ENCODE data around the gene EYA2. TPM values are rescaled to one million over a fixed set of nuclear protein-coding genes. Genes with fewer than 3 reads are reported as not detected.

EYA2 gene
- total RNA-seq, 2 donors from 2014 or later: 3.5 to 3.8 TPM

- no peak for ATAC-seq (ENCODE audit: insufficient number of reproducible peaks, low FRiP score, low read depth)
- no peak for DNase-seq (ENCODE audit: low spot score)
- no peaks in the 10 kb centered on the region for H3K27me3 ChIP-seq (replicated peaks; ENCODE audit: insufficient read depth)
- TF ChIP-seq CTCF (IDR thresholded peaks at IDR 0.05): no peak
- H3K4me1 ChIP-seq (ENCODE audit: control insufficient read depth in 1 of 2, low read depth in 2 of 2): no peaks in the 10 kb centered on the region
- no peaks in the 10 kb centered on the region for H3K9me3 ChIP-seq
- no peaks in the 10 kb centered on the region for H3K36me3 ChIP-seq
- no peak overlapping the region for H3K27ac ChIP-seq
- H3K4me3 ChIP-seq: no peak overlapping the region
These were observed 10.8 kb upstream of the EYA2 start for GRCh38 chr20:46883892-46884291.

GRCh38 chr20:46890682-46891081 is 4.0 kb upstream of the EYA2 start:
- TF ChIP-seq CTCF (IDR thresholded peaks at IDR 0.05): no peak
- H3K36me3 ChIP-seq: no peaks in the 10 kb centered on the region
- H3K4me1 ChIP-seq (ENCODE audit: control insufficient read depth in 1 of 2, low read depth in 2 of 2): no peaks in the 10 kb centered on the region
- H3K27me3 ChIP-seq (replicated peaks; ENCODE audit: insufficient read depth): no peaks in the 10 kb centered on the region
- ATAC-seq (ENCODE audit: insufficient number of reproducible peaks, low FRiP score, low read depth) (no peak), DNase-seq (ENCODE audit: low spot score) (no peak)
- peaks cover 4% of the 10 kb centered on the region for H3K9me3 ChIP-seq
- H3K4me3 ChIP-seq: no peak overlapping the region
- no peak overlapping the region for H3K27ac ChIP-seq

DNA sequence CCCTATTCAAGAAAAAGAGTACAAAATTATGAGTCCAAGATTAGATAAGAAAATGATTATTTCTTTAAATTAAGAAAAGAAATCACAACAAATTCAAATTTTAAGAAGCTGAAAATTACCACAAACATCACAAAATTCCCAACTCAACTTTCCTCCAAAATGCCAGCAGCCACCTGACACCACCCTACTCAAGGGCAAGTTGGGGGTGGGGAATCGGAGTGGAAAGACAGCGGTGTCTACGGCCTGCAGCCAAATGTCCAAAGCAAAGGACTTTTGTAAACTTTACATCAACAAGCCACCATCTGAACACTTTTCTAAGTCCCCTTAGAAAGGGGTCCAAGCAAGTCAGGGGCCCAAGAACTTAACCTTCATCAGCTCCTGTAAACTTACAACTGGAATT is 1.6 kb upstream of the EYA2 start:
- Histone ChIP-seq H3K36me3 (no peaks in the 10 kb centered on the region), H3K4me1 (ENCODE audit: control insufficient read depth in 1 of 2, low read depth in 2 of 2) (no peaks in the 10 kb centered on the region), H3K27me3 (replicated peaks; ENCODE audit: insufficient read depth) (no peaks in the 10 kb centered on the region), H3K9me3 (peaks cover 4% of the 10 kb centered on the region), H3K27ac (no peak overlapping the region), H3K4me3 (no peak overlapping the region)
- DNase-seq (ENCODE audit: low spot score) (no peak), ATAC-seq (ENCODE audit: insufficient number of reproducible peaks, low FRiP score, low read depth) (no peak)
- no peak for TF ChIP-seq CTCF (IDR thresholded peaks at IDR 0.05)

GRCh38 chr20:46893877-46894578 is 615 bp upstream of the EYA2 start:
- ATAC-seq (ENCODE audit: insufficient number of reproducible peaks, low FRiP score, low read depth): no peak
- Histone ChIP-seq H3K36me3 (no peaks in the 10 kb centered on the region), H3K4me3 (peak overlapping the region; percentile 74), H3K27ac (no peak overlapping the region), H3K9me3 (peaks cover 4% of the 10 kb centered on the region), H3K27me3 (replicated peaks; ENCODE audit: insufficient read depth) (no peaks in the 10 kb centered on the region), H3K4me1 (ENCODE audit: control insufficient read depth in 1 of 2, low read depth in 2 of 2) (peaks cover 0 to 2% of the 10 kb centered on the region in 2 donors)
- no peak for TF ChIP-seq CTCF (IDR thresholded peaks at IDR 0.05)
- no peak for DNase-seq (ENCODE audit: low spot score)

DNA sequence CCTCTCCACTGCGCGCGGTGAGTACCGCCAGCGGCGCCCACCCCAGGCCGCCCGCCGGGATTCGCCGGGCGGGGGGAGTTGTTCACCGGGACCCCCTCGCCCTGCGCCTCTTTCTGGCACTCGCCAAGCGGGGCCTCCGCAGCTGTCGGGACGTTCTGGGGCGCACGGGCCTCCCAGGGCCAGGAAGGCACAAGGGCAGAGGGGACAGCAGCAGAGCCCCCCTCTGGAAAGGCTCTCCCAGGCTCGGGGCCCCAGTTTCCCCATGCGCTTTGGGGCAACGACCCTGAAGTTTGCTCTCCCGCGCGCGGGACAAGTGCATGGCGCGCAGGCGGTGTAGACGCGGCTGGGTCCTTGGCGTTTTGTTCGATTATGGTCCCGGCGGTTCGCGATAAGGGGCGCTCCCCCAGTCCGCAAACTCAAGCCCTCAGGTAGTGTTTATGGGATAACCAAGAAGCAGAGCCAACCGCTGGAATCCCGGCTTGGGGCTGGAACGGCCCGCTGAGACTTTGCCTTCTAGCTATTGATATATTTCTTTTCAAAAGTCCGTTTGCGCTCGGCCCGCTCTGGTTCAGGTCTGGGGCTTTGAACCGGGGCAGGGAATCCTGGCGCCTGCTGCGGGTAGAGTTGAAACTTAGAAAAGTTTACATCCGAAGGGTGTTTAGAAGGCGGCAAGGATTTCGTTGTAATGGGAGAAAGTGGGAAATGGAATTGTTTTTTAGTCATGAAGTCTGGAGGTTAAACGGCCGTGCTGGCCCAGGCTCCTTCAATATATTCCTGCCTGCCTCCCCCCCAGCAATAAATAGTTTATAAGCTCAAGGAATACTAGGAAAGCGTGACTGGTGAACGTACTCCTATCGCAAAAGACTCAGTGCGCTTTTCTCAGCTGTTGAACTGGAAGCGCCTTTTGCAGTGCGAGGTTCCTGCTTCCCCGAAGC is 595 bp downstream of the EYA2 start:
- no peak for TF ChIP-seq CTCF (IDR thresholded peaks at IDR 0.05)
- no peak for DNase-seq (ENCODE audit: low spot score)
- peaks cover 4% of the 10 kb centered on the region for H3K9me3 ChIP-seq
- no peak overlapping the region for H3K27ac ChIP-seq
- H3K27me3 ChIP-seq (replicated peaks; ENCODE audit: insufficient read depth): no peaks in the 10 kb centered on the region
- no peaks in the 10 kb centered on the region for H3K36me3 ChIP-seq
- peaks cover 0 to 13% of the 10 kb centered on the region in 2 donors for H3K4me1 ChIP-seq (ENCODE audit: control insufficient read depth in 1 of 2, low read depth in 2 of 2)
- H3K4me3 ChIP-seq: peak overlapping the region; percentile 74
- no peak for ATAC-seq (ENCODE audit: insufficient number of reproducible peaks, low FRiP score, low read depth)

Data from thoracic aorta (tissue), 2 donors.